CD1c-positive myeloid dendritic cell (primary cell): ENCODE data around the gene ZSWIM5.
"Not testable (repeated sequence)": the region's sequence is repeated elsewhere in the genome, so short reads cannot be mapped to it uniquely, and the experiment has no call there.

Experiments
- DNase-seq: peaks from one replicate; pipeline ENCODE4 v3.0.0-alpha.2; 2016; ENCODE audit errors: extremely low spot score

The ZSWIM5 gene

GRCh38 chr1:45094371-45094770 is 112.0 kb downstream of the ZSWIM5 start:
- DNase-seq = not testable (repeated sequence)

GRCh38 chr1:45093334-45093733 is 113.1 kb downstream of the ZSWIM5 start:
- DNase-seq = no peak

DNA sequence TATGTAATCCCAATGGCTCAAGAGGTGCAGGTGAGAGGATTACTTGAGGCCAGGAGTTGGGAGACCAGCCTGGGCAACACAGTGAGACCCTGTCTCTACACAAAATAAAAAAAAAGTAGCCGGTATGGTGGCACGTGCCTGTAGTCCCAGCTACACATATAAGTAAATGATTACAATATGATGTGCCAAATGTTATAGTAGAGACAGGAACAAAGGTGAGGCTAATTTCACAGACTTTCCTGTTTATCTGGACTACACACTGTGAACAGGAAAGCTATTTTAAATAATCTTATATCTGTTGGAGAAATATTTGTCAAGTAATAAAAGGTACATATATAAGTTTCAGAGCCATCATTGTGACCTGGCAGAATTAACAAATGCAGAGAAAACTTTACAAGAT is 116.7 kb downstream of the ZSWIM5 start:
- DNase-seq = no peak

GRCh38 chr1:45084562-45084961 is 121.8 kb downstream of the ZSWIM5 start:
- no peak for DNase-seq

GRCh38 chr1:45079533-45079932 is 126.9 kb downstream of the ZSWIM5 start:
- no peak for DNase-seq

DNA sequence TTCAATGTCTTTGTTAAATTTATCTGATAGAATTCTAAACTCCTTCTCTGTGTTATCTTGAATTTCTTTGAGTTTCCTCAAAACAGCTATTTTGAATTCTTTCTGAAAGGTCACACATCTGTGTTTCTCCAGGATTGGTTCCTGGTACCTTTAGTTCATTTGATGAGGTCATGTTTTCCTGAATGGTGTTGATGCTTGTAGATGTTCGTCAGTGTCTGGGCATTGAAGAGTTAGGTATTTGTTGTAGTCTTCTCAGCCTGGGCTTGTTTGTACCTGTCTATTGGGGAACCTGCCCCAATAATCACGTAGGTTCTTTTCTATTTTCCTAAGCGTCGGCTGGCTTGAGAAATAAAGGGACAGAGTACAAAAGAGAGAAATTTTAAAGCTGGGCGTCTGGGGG is 129.4 kb downstream of the ZSWIM5 start:
- not testable (repeated sequence) for DNase-seq

- DNase-seq = no peak
These were observed 134.8 kb downstream of the ZSWIM5 start for GRCh38 chr1:45071567-45071966.

GRCh38 chr1:45067806-45068205 is 138.6 kb downstream of the ZSWIM5 start:
- DNase-seq = no peak

DNA sequence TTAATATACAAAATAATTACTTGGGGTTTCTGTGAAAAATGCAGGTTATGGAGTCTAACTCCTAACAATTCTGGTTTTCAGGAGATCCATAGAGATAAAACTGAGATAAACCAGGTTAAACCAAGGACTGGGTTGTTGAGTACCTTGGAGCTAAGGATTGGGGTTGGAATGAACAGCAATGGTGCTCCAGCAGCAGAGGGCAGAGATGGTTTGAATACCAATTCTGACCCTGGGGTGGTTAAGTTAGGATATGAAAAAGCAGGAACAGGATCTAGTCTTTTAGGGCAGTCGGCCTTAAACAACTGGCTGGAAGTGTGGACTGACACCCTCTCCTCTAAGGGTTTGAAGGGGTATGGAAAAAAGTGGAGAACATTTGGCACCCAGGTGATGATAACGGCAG is 141.3 kb downstream of the ZSWIM5 start:
- DNase-seq = no peak

- DNase-seq = not testable (repeated sequence)
These were observed 143.9 kb downstream of the ZSWIM5 start for GRCh38 chr1:45062463-45062862.

DNA sequence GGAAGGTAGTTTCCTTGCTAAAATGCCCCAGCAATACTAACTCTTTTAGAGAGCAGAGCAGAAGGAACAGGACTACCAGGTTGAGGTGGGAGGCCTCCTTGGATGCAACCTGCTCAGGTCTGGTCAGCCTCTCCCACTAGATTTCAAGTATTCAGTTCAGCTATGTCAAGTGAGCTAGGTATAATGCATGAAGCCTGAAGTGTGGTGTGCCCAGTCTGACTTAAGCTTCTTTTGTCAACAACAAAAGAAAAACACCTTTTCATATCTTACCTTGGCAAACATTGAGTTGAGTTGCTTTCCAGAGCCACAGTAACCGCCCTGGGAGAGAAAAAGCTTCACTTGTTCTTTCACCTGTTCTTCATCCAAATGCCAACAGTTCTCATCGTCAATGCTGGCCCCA is 146.6 kb downstream of the ZSWIM5 start:
- DNase-seq = no peak

- no peak for DNase-seq
These were observed 148.9 kb downstream of the ZSWIM5 start for GRCh38 chr1:45057542-45057941.

GRCh38 chr1:45051005-45051772 is 155.2 kb downstream of the ZSWIM5 start:
- DNase-seq = no peak

DNA sequence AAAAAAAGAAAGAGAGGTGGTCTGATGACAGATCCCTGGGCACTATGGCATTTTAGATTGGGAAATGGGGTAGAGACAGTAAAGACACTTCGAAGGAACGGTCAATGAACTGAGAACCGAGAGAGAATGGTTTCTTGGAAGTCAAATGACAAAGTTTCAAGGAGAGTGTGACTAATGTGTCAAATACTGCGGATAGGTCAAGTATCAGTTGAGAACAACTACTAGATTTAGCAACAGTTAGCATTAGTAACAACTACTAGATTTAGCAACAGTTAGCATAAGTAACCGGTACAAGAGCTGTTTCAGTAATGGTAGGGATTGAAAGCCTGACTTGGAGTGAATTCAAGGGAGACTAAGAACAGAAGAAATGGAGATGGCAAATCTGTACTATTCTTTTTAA is 159.4 kb downstream of the ZSWIM5 start:
- DNase-seq = no peak

- DNase-seq = no peak
These were observed 161.5 kb downstream of the ZSWIM5 start for GRCh38 chr1:45044916-45045315.

- no peak for DNase-seq
These were observed 163.3 kb downstream of the ZSWIM5 start for GRCh38 chr1:45043094-45043493.

- no peak for DNase-seq
These were observed 166.1 kb downstream of the ZSWIM5 start for GRCh38 chr1:45040297-45040696.

DNA sequence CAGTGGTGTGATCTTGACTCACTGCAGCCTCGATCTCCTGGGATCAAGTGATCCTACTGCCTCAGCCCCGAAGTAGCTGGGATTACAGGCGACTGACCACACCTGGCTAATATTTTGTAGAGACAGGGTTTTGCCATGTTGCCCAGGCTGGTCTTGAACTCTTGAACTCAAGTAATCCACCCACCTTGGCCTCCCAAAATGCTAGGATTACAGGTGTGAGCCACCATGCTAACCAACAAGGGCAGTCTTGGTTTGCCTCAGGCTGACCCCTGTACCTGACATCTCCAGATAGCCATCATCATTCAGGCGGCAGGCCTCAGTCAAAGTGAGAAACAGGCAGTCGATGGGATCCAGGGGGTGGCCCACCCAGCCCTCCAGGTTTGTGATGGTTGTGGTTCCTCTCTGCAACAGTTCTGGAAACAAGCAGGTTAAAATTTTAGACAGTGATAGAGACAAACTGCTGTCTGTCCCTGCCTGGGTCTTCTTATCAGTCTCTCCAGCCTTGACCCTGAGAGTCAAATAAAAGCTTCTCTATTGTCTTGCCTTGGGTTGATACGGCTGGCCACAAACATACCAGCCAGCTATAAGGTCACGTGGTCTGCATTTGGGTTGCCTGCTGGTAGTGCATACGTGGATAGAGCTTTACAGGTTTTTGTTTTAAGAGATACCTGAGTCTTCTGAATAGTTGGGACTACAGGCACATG is 167.6 kb downstream of the ZSWIM5 start:
- DNase-seq = no peak

DNA sequence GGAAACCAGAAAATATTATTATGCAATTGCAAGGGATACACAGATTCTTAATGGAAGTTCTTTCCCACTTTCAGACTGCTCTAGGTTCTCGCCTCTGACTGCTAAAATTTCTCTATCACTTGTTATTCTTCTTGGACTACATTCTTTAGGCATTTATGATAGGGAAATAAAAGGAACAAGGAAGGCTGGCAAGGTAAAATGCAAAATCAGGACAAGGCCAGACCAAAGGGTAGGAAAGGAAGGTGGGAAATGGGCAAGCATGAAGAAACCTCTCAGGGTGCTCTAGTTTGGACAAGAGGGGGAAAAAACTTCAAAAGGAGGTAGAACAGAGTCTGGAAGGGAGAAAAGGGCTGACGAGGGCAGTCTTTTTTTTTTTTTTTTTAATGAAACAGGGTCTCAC is 168.2 kb downstream of the ZSWIM5 start:
- DNase-seq = no peak

GRCh38 chr1:45037456-45037855 is 168.9 kb downstream of the ZSWIM5 start:
- no peak for DNase-seq

DNA sequence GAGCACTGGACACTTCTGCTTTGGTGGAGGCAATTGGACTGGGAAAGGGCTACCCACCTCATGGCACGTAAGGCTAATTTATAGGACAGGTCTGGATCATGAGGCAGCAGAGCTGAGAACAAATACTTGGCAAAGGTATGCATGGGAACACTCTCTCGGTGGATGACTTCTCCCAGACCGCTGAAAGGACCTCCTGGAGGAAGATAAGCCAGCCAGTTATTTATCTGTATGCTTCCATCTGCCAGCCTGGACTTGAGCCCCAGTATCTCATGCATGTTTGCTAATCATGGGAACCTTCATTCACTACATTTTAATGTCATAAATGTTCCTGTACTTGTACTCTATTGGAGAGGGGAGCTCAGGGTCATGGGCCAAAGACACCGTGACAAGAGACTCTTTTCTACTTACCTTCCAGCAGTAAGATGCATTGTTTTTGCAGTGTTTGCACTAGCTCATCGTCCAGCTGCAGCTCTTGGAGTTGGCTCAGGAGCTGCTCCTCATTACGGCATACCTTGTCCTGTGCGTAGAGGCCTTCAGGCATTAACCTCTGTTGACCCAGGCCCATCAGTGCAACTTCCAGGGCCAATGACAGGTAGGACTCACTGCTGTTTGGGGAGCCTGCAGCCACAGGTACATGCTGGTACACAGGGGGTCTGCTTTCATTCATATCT is 170.6 kb downstream of the ZSWIM5 start:
- DNase-seq = no peak

DNA sequence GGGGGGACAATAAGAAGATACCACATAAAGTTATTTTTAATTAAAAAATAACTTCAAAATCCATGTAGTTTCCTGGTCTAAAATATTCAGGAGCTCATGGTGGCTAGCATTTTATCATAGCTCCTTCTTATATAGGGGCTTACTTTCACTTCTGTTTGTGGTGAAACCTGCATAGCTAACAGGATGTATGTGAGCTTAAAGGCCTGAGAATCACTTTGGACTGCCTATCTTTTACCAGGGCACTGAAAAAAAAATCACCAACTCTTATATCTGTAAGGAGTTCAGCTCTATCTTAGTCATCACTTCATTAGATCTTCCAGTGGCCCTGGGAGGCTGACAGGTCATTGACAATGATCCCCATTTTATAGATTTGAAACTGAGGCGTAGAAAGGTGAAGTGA is 173.0 kb downstream of the ZSWIM5 start:
- DNase-seq = no peak

- DNase-seq = no peak
These were observed 173.6 kb downstream of the ZSWIM5 start for GRCh38 chr1:45032837-45033236.
